A549 treated with CORT108297 at 1 μM for 4 hours (cell line): ENCODE results near the gene ZNF622. TPM values are rescaled to one million over a fixed set of nuclear protein-coding genes. Genes with fewer than 3 reads are reported as not detected.

ENCODE experiments used
- total RNA-seq: library from RNA; stranded (reverse); fragments of 200-300 nt; extraction: Qiagen RNA extraction; gene quantifications from 5 replicates; pipeline ENCODE4 v1.2.3, GENCODE V29; 2022

Gene ZNF622
- 42.3 to 49.8 TPM (median 46.8 TPM) in 5 replicates for total RNA-seq

DNA sequence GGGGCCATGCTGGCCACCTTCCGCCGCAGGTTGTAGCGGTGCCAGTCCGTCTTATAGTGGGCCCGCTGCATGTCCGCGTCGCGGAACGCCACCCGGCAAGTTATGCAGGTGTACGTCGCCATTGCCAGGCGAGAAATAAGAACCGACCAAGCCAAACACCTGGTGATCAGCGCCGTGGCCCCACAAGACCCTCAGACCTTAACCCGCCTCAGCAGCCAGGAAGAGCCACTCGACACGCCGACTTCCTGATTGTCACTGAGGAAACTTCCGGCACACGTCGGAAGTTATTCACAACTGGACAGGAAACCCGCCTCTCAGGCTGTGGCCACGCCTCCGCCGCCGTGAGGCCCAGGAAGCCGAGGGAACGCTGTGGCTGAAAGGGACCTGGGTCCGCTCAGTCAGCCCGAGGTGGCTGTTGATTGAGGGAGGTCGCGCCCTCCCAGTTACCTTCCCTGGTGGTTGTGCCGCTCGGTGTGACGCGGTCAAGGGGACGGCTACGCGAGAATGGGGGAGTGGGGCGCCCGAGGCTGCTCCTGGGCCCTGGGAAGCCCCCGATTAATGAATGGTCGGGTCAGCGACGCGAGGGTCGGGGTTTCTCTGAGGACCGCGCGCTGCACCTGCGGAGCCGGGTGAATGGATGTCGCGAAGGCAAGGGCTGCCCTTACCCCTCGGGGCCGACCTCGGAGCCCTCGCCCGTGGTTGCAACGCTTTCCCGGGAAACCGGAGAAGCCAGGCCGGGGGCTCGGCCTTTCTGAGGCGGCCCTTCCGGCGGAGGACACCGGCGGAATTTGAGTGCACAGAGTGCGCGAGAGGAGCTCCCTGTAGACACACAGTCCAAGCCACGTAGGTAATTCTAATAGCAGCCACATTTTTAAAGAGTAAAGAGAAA is at the start of gene ZNF622:
Gene ZNF622 (minus strand): TSS at position 257 of the 889 bp plus-strand sequence. CDS start 135 bp downstream, at position 122.

Other genes starting within 250 kb of the ZNF622 start
- 1.9 to 3.8 TPM (median 2.8 TPM) in 5 replicates for gene RETREG1, start 151.2 kb upstream of the ZNF622 start, total RNA-seq